GM23338 (cell line): Measurements from ENCODE around the gene TMEM101.
"Not testable (repeated sequence)": the region's sequence is repeated elsewhere in the genome, so short reads cannot be mapped to it uniquely, and the experiment has no call there.

ENCODE experiments used
- CREB1 ChIP-seq: fragments of 250-450 bp; sonication (Bioruptor Pico); IDR thresholded peaks from 2 replicates; pipeline ENCODE4 v1.5.0; 2020; ENCODE audit warnings: low read depth, mild to moderate bottlenecking, moderate library complexity
- CTCF ChIP-seq, 2 experiments: fragments of 200-600 bp in 1 of 2; sonication (generic) in 1 of 2; conservative IDR thresholded peaks; 2 replicates each; pipeline versions ENCODE4 v1.5.1 to v1.6.1; 2016 to 2017; ENCODE audit warnings: antibody characterized with exemption in 2 of 2, low read depth in 2 of 2, mild to moderate bottlenecking in 2 of 2, moderate library complexity in 1 of 2
- ETS1 ChIP-seq: IDR thresholded peaks from 2 replicates; pipeline ENCODE4 v1.6.1; 2016; ENCODE audit warnings: antibody characterized with exemption
- EZH2 ChIP-seq: fragments of 200-600 bp; sonication (generic); IDR thresholded peaks from one replicate; pipeline ENCODE4 v1.8.0; 2017; ENCODE audit warnings: antibody characterized with exemption, mild to moderate bottlenecking, low read depth; ENCODE audit not compliant: unreplicated experiment
- EZH2phosphoT487 ChIP-seq: fragments of 200-600 bp; sonication (generic); IDR thresholded peaks from one replicate; pipeline ENCODE4 v1.8.1; 2018; ENCODE audit warnings: antibody characterized with exemption; ENCODE audit not compliant: unreplicated experiment
- JUNB ChIP-seq: IDR thresholded peaks from one replicate; pipeline ENCODE4 v1.6.1; 2016; ENCODE audit warnings: antibody characterized with exemption; ENCODE audit not compliant: unreplicated experiment
- NANOG ChIP-seq: IDR thresholded peaks from 2 replicates; pipeline ENCODE4 v1.6.1; 2016; ENCODE audit warnings: antibody characterized with exemption, borderline replicate concordance
- POLR2AphosphoS5 ChIP-seq: IDR thresholded peaks from 2 replicates; pipeline ENCODE4 v1.6.1; 2016; ENCODE audit warnings: antibody characterized with exemption, low read depth
- REST ChIP-seq: IDR thresholded peaks from one replicate; pipeline ENCODE4 v1.6.1; 2018; ENCODE audit warnings: antibody characterized with exemption; ENCODE audit not compliant: unreplicated experiment

GRCh38 chr17:44021227-44021626 lies 6.5 kb upstream of the TMEM101 start:
- TF ChIP-seq CTCF (conservative IDR thresholded peaks at IDR 0.05; ENCODE audit: low read depth in 2 of 2); JUNB; EZH2phosphoT487; EZH2; NANOG; CREB1 (CRISPR knock-in tag); POLR2AphosphoS5; REST; ETS1: not testable (repeated sequence)
